Neural progenitor cell (in vitro differentiated cells): ENCODE measurements around the gene BOC.

Source experiments
- CTCF ChIP-seq: fragments of 200-600 bp; sonication (generic); IDR thresholded peaks from 2 replicates; pipeline ENCODE4 v1.5.1; 2017; ENCODE audit warnings: antibody characterized with exemption, mild to moderate bottlenecking
- EZH2 ChIP-seq: fragments of 200-600 bp; sonication (generic); IDR thresholded peaks from 2 replicates; pipeline ENCODE4 v1.6.1; 2017; ENCODE audit warnings: antibody characterized with exemption, mild to moderate bottlenecking, moderate library complexity
- EZH2phosphoT487 ChIP-seq: fragments of 200-600 bp; sonication (generic); IDR thresholded peaks from 2 replicates; pipeline ENCODE4 v1.6.1; 2017; ENCODE audit warnings: antibody characterized with exemption

- no peak for TF ChIP-seq CTCF
- TF ChIP-seq EZH2phosphoT487 = no peak
- TF ChIP-seq EZH2 = no peak
Measured at GRCh38 chr3:113249601-113250000, 38.2 kb downstream of the BOC start.
